ENCODE data around the gene DLX1.

The DLX1 gene

DNA sequence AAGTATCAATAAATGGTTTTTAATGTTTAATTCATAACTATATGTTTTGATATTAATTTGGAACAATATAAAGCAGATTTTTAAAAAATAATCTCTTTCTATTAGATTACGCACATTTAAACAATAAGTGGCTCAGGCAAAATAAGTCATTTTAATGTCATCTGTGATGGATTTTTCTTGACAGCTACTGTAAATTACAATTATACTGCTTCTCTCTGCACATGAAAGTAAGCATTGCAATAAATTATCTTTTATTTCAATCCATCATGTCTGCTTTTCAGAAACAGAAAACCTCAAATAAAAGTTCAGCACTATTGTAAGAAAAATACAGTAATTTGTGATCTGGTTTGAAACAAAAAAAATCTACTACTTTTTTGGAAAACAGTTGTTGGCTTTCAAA lies 11.1 kb upstream of the DLX1 start:
- H3K36me3 Mint-ChIP-seq (ENCODE audit: insufficient read depth) = no peaks in the 10 kb centered on the region
- no peak for ATAC-seq (replicated peaks)
- H3K27ac Mint-ChIP-seq = no peak overlapping the region
- no peaks in the 10 kb centered on the region for H3K4me1 Mint-ChIP-seq (ENCODE audit: low read depth in 2 of 2)
- peaks cover 26 to 41% of the 10 kb centered on the region in 2 donors for H3K27me3 Mint-ChIP-seq
- no peaks in the 10 kb centered on the region for H3K9me3 Mint-ChIP-seq
- H3K4me3 Mint-ChIP-seq = no peak overlapping the region
- DNase-seq = no peak

DNA sequence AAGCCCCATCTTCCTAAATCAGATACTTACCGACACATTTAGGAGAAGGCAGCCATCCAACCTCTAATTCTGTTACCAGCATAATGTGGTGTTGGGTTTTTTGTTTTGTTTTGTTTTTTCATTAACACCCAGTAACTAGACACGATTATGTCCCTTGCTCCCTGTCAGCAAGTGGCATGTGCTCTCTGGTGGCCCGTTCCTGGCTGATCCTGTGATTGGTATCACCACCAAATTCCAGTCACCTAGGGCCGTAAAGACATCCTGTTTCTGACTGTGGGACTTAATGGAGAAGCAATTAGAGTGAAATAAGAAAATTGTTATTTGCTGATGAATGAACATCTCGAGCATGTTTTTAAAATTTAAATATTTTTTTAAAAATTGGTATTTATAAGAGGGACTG lies 5.9 kb upstream of the DLX1 start:
- H3K27ac Mint-ChIP-seq = no peak overlapping the region
- no peaks in the 10 kb centered on the region for H3K9me3 Mint-ChIP-seq
- H3K27me3 Mint-ChIP-seq = peaks cover 75 to 77% of the 10 kb centered on the region in 2 donors
- ATAC-seq (replicated peaks) (no peak), DNase-seq (no peak)
- peaks cover 14 to 15% of the 10 kb centered on the region in 2 donors for H3K4me1 Mint-ChIP-seq (ENCODE audit: low read depth in 2 of 2)
- no peak overlapping the region for H3K4me3 Mint-ChIP-seq
- peaks cover 32% of the 10 kb centered on the region for H3K36me3 Mint-ChIP-seq (ENCODE audit: insufficient read depth)

DNA sequence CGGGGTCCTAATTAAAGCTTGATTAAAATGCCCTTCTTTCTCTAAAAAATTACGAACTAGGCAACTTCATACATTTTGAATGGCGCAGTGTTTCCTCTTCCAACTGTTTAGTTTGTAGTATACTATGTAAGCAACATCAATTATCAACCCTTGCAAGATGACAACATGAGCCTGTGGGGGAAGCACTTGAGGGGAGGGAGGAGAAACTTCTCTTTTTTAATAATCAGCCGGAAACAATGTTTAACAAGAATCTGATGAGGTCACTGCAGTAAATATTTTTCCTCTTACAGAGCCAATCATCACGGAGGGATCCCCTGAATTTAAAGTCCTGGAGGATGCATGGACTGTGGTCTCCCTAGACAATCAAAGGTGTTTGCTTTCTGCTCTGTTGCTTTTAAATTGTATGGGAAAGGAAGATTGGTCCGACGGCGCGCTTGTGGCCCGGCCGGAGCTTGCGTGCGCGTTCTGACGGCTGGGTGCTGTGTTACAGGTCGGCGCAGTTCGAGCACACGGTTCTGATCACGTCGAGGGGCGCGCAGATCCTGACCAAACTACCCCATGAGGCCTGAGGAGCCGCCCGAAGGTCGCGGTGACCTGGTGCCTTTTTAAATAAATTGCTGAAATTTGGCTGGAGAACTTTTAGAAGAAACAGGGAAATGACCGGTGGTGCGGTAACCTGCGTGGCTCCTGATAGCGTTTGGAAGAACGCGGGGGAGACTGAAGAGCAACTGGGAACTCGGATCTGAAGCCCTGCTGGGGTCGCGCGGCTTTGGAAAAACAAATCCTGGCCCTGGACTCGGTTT lies 5.3 kb upstream of the DLX1 start:
- H3K4me3 Mint-ChIP-seq = no peak overlapping the region
- H3K27me3 Mint-ChIP-seq = peaks cover 81 to 82% of the 10 kb centered on the region in 2 donors
- no peak for DNase-seq
- peak overlapping the region in 1 of 2 donors; percentile 27 for H3K27ac Mint-ChIP-seq
- ATAC-seq (replicated peaks) = no peak
- H3K36me3 Mint-ChIP-seq (ENCODE audit: insufficient read depth) = peaks cover 38% of the 10 kb centered on the region
- peaks cover 20 to 21% of the 10 kb centered on the region in 2 donors for H3K4me1 Mint-ChIP-seq (ENCODE audit: low read depth in 2 of 2)
- no peaks in the 10 kb centered on the region for H3K9me3 Mint-ChIP-seq

DNA sequence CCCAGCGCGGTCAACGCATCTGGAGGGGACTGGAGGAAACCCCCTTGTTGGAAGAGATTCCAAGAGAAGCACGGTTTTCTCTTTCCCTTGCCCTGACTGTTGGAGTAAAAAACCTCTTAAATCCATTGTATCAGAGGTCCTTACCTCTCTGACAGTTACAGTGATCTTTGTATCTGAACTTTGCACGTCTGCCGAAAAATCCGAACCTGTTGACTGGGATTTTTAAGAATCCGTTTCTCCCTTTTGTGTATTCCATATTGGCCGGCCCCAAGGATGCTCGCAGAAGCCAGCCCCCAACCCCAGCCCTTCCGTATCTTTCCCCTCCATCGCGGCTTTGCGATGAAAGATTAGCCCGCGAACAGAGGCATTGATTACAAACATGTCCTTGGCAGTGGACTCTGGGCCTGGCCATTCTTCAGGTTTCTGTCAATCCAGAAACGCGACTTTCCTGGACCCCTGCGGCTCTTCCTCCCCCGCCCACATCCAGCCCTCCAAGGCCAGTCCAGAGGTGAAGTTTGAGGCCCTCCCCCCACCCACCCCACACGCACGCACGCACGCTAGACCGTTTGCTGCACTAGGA lies 4.6 kb upstream of the DLX1 start:
- H3K4me1 Mint-ChIP-seq (ENCODE audit: low read depth in 2 of 2) = peaks cover 27 to 28% of the 10 kb centered on the region in 2 donors
- no peaks in the 10 kb centered on the region for H3K9me3 Mint-ChIP-seq
- H3K4me3 Mint-ChIP-seq = no peak overlapping the region
- H3K36me3 Mint-ChIP-seq (ENCODE audit: insufficient read depth) = peaks cover 45% of the 10 kb centered on the region
- no peak for DNase-seq
- ATAC-seq (replicated peaks) = no peak
- peaks cover 82 to 87% of the 10 kb centered on the region in 2 donors for H3K27me3 Mint-ChIP-seq
- H3K27ac Mint-ChIP-seq = no peak overlapping the region

- H3K36me3 Mint-ChIP-seq (ENCODE audit: insufficient read depth) = peaks cover 51% of the 10 kb centered on the region
- no peak overlapping the region for H3K4me3 Mint-ChIP-seq
- H3K27me3 Mint-ChIP-seq = peaks cover 87 to 88% of the 10 kb centered on the region in 2 donors
- no peak for DNase-seq
- no peaks in the 10 kb centered on the region for H3K9me3 Mint-ChIP-seq
- ATAC-seq (replicated peaks) = no peak
- no peak overlapping the region for H3K27ac Mint-ChIP-seq
- peaks cover 30% of the 10 kb centered on the region in 2 donors for H3K4me1 Mint-ChIP-seq (ENCODE audit: low read depth in 2 of 2)
These were observed 3.9 kb upstream of the DLX1 start for GRCh38 chr2:172081221-172082022.

- H3K4me3 Mint-ChIP-seq = peak overlapping the region; percentile 75 to 83
- H3K4me1 Mint-ChIP-seq (ENCODE audit: low read depth in 2 of 2) = peaks cover 34 to 36% of the 10 kb centered on the region in 2 donors
- ATAC-seq (replicated peaks) = no peak
- peaks cover 89 to 97% of the 10 kb centered on the region in 2 donors for H3K27me3 Mint-ChIP-seq
- H3K36me3 Mint-ChIP-seq (ENCODE audit: insufficient read depth) = peaks cover 60% of the 10 kb centered on the region
- H3K9me3 Mint-ChIP-seq = no peaks in the 10 kb centered on the region
- DNase-seq = no peak
- H3K27ac Mint-ChIP-seq = peak overlapping the region in 1 of 2 donors; percentile 55
These were observed 3.0 kb upstream of the DLX1 start for GRCh38 chr2:172082105-172082943.

- Mint-ChIP-seq H3K4me1 (ENCODE audit: low read depth in 2 of 2) (peaks cover 42 to 43% of the 10 kb centered on the region in 2 donors), H3K4me3 (peak overlapping the region; percentile 75 to 83), H3K9me3 (no peaks in the 10 kb centered on the region), H3K36me3 (ENCODE audit: insufficient read depth) (peaks cover 68% of the 10 kb centered on the region), H3K27me3 (peaks cover 94 to 100% of the 10 kb centered on the region in 2 donors), H3K27ac (peak overlapping the region in 1 of 2 donors; percentile 55)
- DNase-seq (no peak), ATAC-seq (replicated peaks) (no peak)
These were observed 2.2 kb upstream of the DLX1 start for GRCh38 chr2:172082944-172083627.

- no peak for ATAC-seq (replicated peaks)
- no peak for DNase-seq
- Mint-ChIP-seq H3K27ac (peak overlapping the region in 1 of 2 donors; percentile 68), H3K9me3 (no peaks in the 10 kb centered on the region), H3K4me1 (ENCODE audit: low read depth in 2 of 2) (peaks cover 48 to 49% of the 10 kb centered on the region in 2 donors), H3K4me3 (peak overlapping the region; percentile 75 to 83), H3K27me3 (peaks cover 98 to 100% of the 10 kb centered on the region in 2 donors), H3K36me3 (ENCODE audit: insufficient read depth) (peaks cover 75% of the 10 kb centered on the region)
These were observed 1.5 kb upstream of the DLX1 start for GRCh38 chr2:172083628-172084394.

DNA sequence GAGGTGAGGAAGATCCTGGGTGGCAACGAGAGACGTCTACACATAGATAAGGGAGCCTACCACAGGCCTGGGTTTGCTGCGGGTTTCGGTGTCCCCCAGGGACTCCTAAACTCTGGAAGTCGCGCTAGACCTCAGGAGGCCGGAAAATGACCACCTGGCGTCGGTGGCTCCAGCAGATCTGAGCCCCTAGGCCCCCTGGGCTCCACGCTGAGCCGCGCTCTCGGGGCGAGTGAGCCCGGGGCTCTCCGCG lies 987 bp upstream of the DLX1 start:
- H3K9me3 Mint-ChIP-seq = no peaks in the 10 kb centered on the region
- peak overlapping the region; percentile 75 to 83 for H3K4me3 Mint-ChIP-seq
- DNase-seq (no peak), ATAC-seq (replicated peaks) (no peak)
- H3K27me3 Mint-ChIP-seq = peaks cover 98 to 100% of the 10 kb centered on the region in 2 donors
- H3K36me3 Mint-ChIP-seq (ENCODE audit: insufficient read depth) = peaks cover 77% of the 10 kb centered on the region
- H3K27ac Mint-ChIP-seq = peak overlapping the region in 1 of 2 donors; percentile 68
- peaks cover 48 to 50% of the 10 kb centered on the region in 2 donors for H3K4me1 Mint-ChIP-seq (ENCODE audit: low read depth in 2 of 2)

GRCh38 chr2:172084645-172085459 lies 455 bp upstream of the DLX1 start:
- H3K4me1 Mint-ChIP-seq (ENCODE audit: low read depth in 2 of 2) = peaks cover 48 to 50% of the 10 kb centered on the region in 2 donors
- no peak for DNase-seq
- ATAC-seq (replicated peaks) = peak; percentile 61

More at GRCh38 chr2:172084645-172085459, 455 bp upstream of the DLX1 start:
- Mint-ChIP-seq H3K27me3 (peaks cover 98 to 100% of the 10 kb centered on the region in 2 donors), H3K4me3 (peak overlapping the region; percentile 75 to 83), H3K36me3 (ENCODE audit: insufficient read depth) (peaks cover 82% of the 10 kb centered on the region), H3K9me3 (no peaks in the 10 kb centered on the region), H3K27ac (peak overlapping the region in 1 of 2 donors; percentile 68)
